ENCODE measurements around the gene MYO18A. TPM values are rescaled to one million over a fixed set of nuclear protein-coding genes. Genes with fewer than 3 reads are reported as not detected.

The MYO18A gene
- total and polyA plus RNA-seq, 9 donors = 23.0 to 53.9 (median 31.7) TPM

- 59 to 76% (median 68%) methylated on average over 6 of the region's 6 CpGs for whole genome bisulfite sequencing, 3 donors
- no peaks in the 10 kb centered on the region for H3K27me3 ChIP-seq
- no peaks in the 10 kb centered on the region for H3K4me1 ChIP-seq (ENCODE audit: insufficient read depth)
- no peaks in the 10 kb centered on the region for H3K36me3 ChIP-seq
- no peak for DNase-seq
- intact Hi-C loops (cut with DNase I) = no loop called here
- H3K27ac ChIP-seq = no peak overlapping the region
- TF ChIP-seq, protein P1, sequence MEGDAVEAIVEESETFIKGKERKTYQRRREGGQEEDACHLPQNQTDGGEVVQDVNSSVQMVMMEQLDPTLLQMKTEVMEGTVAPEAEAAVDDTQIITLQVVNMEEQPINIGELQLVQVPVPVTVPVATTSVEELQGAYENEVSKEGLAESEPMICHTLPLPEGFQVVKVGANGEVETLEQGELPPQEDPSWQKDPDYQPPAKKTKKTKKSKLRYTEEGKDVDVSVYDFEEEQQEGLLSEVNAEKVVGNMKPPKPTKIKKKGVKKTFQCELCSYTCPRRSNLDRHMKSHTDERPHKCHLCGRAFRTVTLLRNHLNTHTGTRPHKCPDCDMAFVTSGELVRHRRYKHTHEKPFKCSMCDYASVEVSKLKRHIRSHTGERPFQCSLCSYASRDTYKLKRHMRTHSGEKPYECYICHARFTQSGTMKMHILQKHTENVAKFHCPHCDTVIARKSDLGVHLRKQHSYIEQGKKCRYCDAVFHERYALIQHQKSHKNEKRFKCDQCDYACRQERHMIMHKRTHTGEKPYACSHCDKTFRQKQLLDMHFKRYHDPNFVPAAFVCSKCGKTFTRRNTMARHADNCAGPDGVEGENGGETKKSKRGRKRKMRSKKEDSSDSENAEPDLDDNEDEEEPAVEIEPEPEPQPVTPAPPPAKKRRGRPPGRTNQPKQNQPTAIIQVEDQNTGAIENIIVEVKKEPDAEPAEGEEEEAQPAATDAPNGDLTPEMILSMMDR (IDR thresholded peaks at IDR 0.05) = no peak
- no peak for TF ChIP-seq POLR2A (IDR thresholded peaks at IDR 0.05)
- no peak for TF ChIP-seq EP300 (IDR thresholded peaks at IDR 0.05)
- H3K4me3 ChIP-seq = no peak overlapping the region
- H3K9me3 ChIP-seq = no peaks in the 10 kb centered on the region
Measured at GRCh38 chr17:29096094-29096493, 84.1 kb downstream of the MYO18A start.

- H3K27ac ChIP-seq = no peak overlapping the region
- no peaks in the 10 kb centered on the region for H3K36me3 ChIP-seq
- H3K4me3 ChIP-seq = no peak overlapping the region
- no peak for DNase-seq
- H3K9me3 ChIP-seq = no peaks in the 10 kb centered on the region
- H3K4me1 ChIP-seq (ENCODE audit: insufficient read depth) = no peaks in the 10 kb centered on the region
- 87 to 95% (median 94%) methylated on average over 6 of the region's 6 CpGs for WGBS, 3 donors
- no peaks in the 10 kb centered on the region for H3K27me3 ChIP-seq
- TF ChIP-seq EP300 (IDR thresholded peaks at IDR 0.05) (no peak), POLR2A (IDR thresholded peaks at IDR 0.05) (no peak)
- TF ChIP-seq, protein P1 (IDR thresholded peaks at IDR 0.05) = no peak
- intact Hi-C loops (cut with DNase I) = no loop called here
Measured at GRCh38 chr17:29095439-29095838, 84.8 kb downstream of the MYO18A start.

DNA sequence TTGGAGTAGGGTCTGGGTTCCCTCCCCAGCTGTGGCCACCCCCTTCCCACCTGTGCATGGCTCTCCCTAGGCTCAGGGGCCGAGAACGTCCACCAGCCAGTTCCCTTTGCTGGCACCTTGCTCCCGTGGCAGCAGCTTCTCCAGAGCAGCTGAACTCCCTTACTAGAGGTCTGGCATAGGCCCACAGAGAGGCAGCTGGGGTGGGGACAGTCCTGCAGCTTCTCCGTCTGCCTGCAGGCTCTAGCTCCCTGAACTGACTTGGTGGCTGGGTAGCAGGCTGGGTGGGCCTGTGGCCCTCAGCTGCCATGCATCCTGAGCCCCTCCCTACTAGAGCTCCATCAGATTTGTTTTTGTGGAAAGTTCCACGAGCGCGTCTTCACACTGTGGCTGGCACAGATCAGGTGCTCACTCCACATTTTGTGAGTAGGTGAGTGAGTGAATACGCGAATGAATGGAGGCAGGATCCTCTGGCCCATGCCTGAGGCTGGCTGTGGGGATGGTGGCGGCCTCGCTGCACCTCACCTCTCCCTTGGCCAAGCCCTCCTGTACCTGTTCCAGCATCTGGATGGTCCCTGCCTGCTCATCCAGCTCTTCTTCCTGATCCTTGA, 86.0 kb downstream of the MYO18A start:
- WGBS, 3 donors = 87 to 91% (median 90%) methylated on average over 11 of the region's 11 CpGs
- Histone ChIP-seq H3K9me3 (no peaks in the 10 kb centered on the region), H3K4me1 (ENCODE audit: insufficient read depth) (no peaks in the 10 kb centered on the region), H3K36me3 (no peaks in the 10 kb centered on the region), H3K4me3 (no peak overlapping the region), H3K27ac (no peak overlapping the region), H3K27me3 (no peaks in the 10 kb centered on the region)
- intact Hi-C loops (cut with DNase I) = no loop called here
- TF ChIP-seq EP300 (IDR thresholded peaks at IDR 0.05) (no peak), POLR2A (IDR thresholded peaks at IDR 0.05) (no peak)
- TF ChIP-seq, protein P1 (IDR thresholded peaks at IDR 0.05) = no peak
- no peak for DNase-seq

DNA sequence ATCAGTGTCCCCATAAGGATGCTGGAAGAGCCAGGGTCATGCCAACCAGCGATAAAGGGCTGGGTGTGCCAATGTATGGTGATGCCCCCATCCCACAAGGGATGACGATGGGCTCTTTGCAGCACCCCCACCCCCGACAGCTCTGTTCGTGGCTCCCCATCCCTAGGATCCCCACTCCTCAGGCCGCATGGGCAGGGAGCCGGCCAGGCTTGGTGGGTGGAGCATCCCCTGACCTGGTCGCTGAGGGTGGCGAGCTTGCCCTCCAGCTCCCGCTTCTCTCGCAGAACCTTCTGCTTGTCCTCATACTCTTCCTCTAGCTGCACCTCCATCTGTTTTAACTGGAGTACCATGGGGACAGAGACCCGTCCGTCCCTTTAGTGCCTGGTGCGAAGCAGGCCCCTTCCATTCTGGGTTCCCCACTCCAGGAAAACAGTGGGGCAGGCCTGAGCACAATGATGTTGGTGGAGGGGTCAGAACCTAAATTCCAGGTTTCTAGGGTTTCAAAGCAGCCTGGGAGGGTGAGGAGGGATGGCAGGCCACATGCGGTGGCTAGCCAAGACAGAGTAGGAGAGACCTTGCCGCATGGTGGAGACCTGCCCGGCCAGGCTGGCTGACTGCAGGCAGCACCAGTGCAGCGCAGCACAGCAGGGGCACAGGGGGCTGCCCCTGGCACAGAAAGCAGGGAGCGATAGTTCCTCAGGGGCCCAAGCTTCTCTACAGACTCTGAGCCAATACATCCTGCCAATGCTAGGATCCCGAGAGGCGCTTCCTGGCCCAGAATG, 86.9 kb downstream of the MYO18A start:
- intact Hi-C loops (cut with DNase I) = no loop called here
- H3K27ac ChIP-seq = no peak overlapping the region
- no peaks in the 10 kb centered on the region for H3K4me1 ChIP-seq (ENCODE audit: insufficient read depth)
- H3K9me3 ChIP-seq = no peaks in the 10 kb centered on the region
- H3K4me3 ChIP-seq = no peak overlapping the region
- TF ChIP-seq EP300 (IDR thresholded peaks at IDR 0.05) (no peak), POLR2A (IDR thresholded peaks at IDR 0.05) (no peak)
- TF ChIP-seq, protein P1 (IDR thresholded peaks at IDR 0.05) = no peak
- H3K27me3 ChIP-seq = no peaks in the 10 kb centered on the region
- DNase-seq = no peak
- WGBS, 3 donors = 91 to 94% (median 92%) methylated on average over 20 of the region's 20 CpGs
- no peaks in the 10 kb centered on the region for H3K36me3 ChIP-seq
